ENCODE results near the gene PEA15.

PEA15 gene

DNA sequence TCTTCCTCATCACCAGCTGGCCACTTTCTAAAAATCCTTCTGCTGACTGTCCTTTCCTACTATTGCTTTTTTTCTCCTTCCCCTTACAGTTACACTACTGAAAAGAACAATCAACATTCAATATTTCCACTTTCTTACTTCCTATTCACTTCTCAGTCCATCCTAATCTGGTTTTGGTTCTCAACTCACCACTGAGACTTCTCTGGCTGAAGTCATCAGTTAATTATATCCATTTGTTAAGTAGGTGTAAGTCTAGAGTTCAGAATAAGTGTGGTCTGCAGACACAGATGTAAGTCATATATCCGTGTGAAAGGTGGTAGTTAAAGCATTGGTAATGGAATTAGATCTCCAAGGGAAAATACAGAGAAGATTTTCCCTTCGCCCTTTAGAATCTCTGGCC lies 21.4 kb downstream of the PEA15 start:
- no peak for DNase-seq (ENCODE audit: low read depth)
- no peak overlapping the region for H3K4me3 ChIP-seq (ENCODE audit: low read length)
- H3K9me3 ChIP-seq (ENCODE audit: control insufficient read depth, low read length): no peaks in the 10 kb centered on the region
- H3K4me1 ChIP-seq (ENCODE audit: control insufficient read depth, insufficient read depth, low read length): peaks cover 2% of the 10 kb centered on the region
- H3K9ac ChIP-seq (ENCODE audit: low read length): no peak overlapping the region
- H3K36me3 ChIP-seq (ENCODE audit: control insufficient read depth, insufficient read depth, low read length, severe bottlenecking): peaks cover 100% of the 10 kb centered on the region
- H3K27me3 ChIP-seq (replicated peaks; ENCODE audit: control insufficient read depth, insufficient read depth, low read length): no peaks in the 10 kb centered on the region

DNA sequence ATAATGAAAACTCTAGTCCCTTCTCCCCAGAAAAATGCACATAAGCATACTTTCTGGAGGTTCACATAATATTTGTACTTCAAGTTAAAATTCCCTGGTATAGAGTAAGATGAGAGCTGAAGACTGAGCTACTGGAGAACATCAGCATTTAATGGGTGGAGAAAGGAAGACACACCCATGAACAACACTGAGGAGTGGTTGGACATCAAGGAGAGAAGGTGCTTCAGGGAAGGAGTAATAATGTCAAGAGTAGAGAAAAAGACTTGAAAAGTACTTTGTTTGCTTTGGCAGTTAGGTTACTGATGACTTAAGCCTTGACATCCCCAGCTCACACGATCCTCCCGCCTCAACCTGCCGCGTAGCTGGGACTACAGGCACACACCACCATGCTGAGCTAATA lies 21.9 kb downstream of the PEA15 start:
- Histone ChIP-seq H3K4me1 (ENCODE audit: control insufficient read depth, insufficient read depth, low read length) (no peaks in the 10 kb centered on the region), H3K9me3 (ENCODE audit: control insufficient read depth, low read length) (no peaks in the 10 kb centered on the region), H3K36me3 (ENCODE audit: control insufficient read depth, insufficient read depth, low read length, severe bottlenecking) (peaks cover 100% of the 10 kb centered on the region), H3K9ac (ENCODE audit: low read length) (no peak overlapping the region), H3K27me3 (replicated peaks; ENCODE audit: control insufficient read depth, insufficient read depth, low read length) (no peaks in the 10 kb centered on the region), H3K4me3 (ENCODE audit: low read length) (no peak overlapping the region)
- DNase-seq (ENCODE audit: low read depth): no peak

GRCh38 chr1:160227561-160227960 lies 22.4 kb downstream of the PEA15 start:
- no peak for DNase-seq (ENCODE audit: low read depth)
- H3K9ac ChIP-seq (ENCODE audit: low read length): no peak overlapping the region
- H3K4me3 ChIP-seq (ENCODE audit: low read length): no peak overlapping the region
- H3K27me3 ChIP-seq (replicated peaks; ENCODE audit: control insufficient read depth, insufficient read depth, low read length): no peaks in the 10 kb centered on the region
- peaks cover 100% of the 10 kb centered on the region for H3K36me3 ChIP-seq (ENCODE audit: control insufficient read depth, insufficient read depth, low read length, severe bottlenecking)
- no peaks in the 10 kb centered on the region for H3K4me1 ChIP-seq (ENCODE audit: control insufficient read depth, insufficient read depth, low read length)
- H3K9me3 ChIP-seq (ENCODE audit: control insufficient read depth, low read length): no peaks in the 10 kb centered on the region

- Histone ChIP-seq H3K4me3 (ENCODE audit: low read length) (no peak overlapping the region), H3K4me1 (ENCODE audit: control insufficient read depth, insufficient read depth, low read length) (no peaks in the 10 kb centered on the region), H3K27me3 (replicated peaks; ENCODE audit: control insufficient read depth, insufficient read depth, low read length) (no peaks in the 10 kb centered on the region), H3K9ac (ENCODE audit: low read length) (no peak overlapping the region), H3K36me3 (ENCODE audit: control insufficient read depth, insufficient read depth, low read length, severe bottlenecking) (peaks cover 99% of the 10 kb centered on the region), H3K9me3 (ENCODE audit: control insufficient read depth, low read length) (no peaks in the 10 kb centered on the region)
- DNase-seq (ENCODE audit: low read depth): no peak
Measured at GRCh38 chr1:160228431-160228830, 23.2 kb downstream of the PEA15 start.

DNA sequence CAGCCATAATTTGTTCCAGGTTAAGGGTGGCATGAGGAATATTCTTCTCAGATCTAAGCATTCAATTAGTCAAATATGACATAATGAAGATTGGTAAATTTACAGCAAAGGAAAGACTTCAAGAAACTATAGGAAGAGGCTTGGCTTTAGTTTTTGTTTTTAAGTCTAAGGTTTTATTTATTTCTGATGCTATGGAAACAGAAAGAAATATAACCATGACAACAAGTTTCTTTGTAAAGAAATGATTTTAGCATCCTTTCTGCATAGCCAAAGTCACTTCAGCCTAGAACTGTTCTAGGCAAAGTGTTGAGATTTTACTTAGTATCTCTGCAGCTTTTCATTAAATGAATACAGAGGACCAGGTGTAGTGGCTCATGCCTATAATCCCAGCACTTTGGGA lies 27.7 kb downstream of the PEA15 start:
- H3K4me3 ChIP-seq (ENCODE audit: low read length): no peak overlapping the region
- no peaks in the 10 kb centered on the region for H3K27me3 ChIP-seq (replicated peaks; ENCODE audit: control insufficient read depth, insufficient read depth, low read length)
- no peak overlapping the region for H3K9ac ChIP-seq (ENCODE audit: low read length)
- DNase-seq (ENCODE audit: low read depth): no peak
- H3K4me1 ChIP-seq (ENCODE audit: control insufficient read depth, insufficient read depth, low read length): no peaks in the 10 kb centered on the region
- peaks cover 95% of the 10 kb centered on the region for H3K36me3 ChIP-seq (ENCODE audit: control insufficient read depth, insufficient read depth, low read length, severe bottlenecking)
- no peaks in the 10 kb centered on the region for H3K9me3 ChIP-seq (ENCODE audit: control insufficient read depth, low read length)

DNA sequence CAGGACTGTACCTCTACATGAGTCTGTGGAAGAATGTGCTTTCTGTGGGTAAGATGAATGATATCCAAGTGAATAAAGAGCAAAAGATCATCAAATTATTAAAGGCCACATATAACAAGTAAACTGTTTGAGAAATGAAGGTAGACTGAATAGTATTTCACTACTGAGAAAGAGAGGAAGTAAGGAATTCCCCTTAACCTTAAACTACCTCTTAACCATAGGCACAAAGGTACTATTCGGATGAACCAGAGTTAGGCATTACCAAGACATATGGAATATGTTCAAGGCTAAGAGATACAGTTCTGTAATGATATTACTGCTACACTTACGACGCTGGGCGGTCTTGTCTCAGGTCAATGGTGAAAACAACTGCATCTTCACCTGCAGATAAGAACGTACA lies 31.6 kb downstream of the PEA15 start:
- peaks cover 95% of the 10 kb centered on the region for H3K36me3 ChIP-seq (ENCODE audit: control insufficient read depth, insufficient read depth, low read length, severe bottlenecking)

DNA sequence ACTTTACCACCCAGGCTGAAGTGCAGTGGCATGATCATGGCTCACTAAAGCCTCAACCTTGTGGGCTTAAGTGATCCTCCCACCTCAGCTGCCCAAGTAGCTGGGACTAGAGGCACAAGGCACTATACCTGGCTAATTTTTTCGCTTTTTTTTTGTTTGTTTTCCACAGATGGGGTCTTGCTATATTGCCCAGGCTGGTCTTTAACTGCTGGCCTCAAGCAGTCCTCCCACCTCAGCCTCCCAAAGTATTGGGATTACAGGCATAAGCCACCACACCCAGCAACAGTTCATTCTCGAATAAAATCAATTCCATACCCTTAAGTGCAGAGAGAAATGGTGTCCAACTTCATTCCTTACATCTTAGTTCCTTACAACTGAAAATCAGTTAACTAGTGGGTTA lies 32.4 kb downstream of the PEA15 start:
- H3K36me3 ChIP-seq (ENCODE audit: control insufficient read depth, insufficient read depth, low read length, severe bottlenecking): peaks cover 95% of the 10 kb centered on the region
- no peaks in the 10 kb centered on the region for H3K4me1 ChIP-seq (ENCODE audit: control insufficient read depth, insufficient read depth, low read length)
- H3K4me3 ChIP-seq (ENCODE audit: low read length): no peak overlapping the region
- no peak for DNase-seq (ENCODE audit: low read depth)
- no peaks in the 10 kb centered on the region for H3K9me3 ChIP-seq (ENCODE audit: control insufficient read depth, low read length)
- no peaks in the 10 kb centered on the region for H3K27me3 ChIP-seq (replicated peaks; ENCODE audit: control insufficient read depth, insufficient read depth, low read length)
- H3K9ac ChIP-seq (ENCODE audit: low read length): no peak overlapping the region

More for the DNA sequence above, 31.6 kb downstream of the PEA15 start:
- Histone ChIP-seq H3K4me3 (ENCODE audit: low read length) (no peak overlapping the region), H3K9me3 (ENCODE audit: control insufficient read depth, low read length) (no peaks in the 10 kb centered on the region), H3K27me3 (replicated peaks; ENCODE audit: control insufficient read depth, insufficient read depth, low read length) (no peaks in the 10 kb centered on the region), H3K4me1 (ENCODE audit: control insufficient read depth, insufficient read depth, low read length) (no peaks in the 10 kb centered on the region), H3K9ac (ENCODE audit: low read length) (no peak overlapping the region)
- no peak for DNase-seq (ENCODE audit: low read depth)

DNA sequence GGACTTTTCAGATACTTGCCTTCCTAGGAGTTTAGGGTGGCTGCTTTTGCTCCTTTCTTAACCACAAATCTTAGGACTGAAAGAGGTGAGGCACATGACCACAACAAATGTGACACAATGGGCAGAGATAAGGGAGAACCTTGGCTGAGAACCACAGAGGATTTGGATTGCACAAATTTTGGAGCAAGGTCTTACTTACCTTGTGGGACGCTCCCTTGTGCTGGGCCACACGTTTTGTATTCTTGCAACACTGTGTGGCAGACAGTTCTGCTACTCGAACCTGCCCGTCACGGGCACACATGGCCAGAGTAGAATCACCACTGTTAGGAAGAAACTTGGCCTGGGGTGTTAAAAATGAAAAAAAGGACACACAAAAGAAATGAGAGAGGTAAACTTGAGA lies 33.2 kb downstream of the PEA15 start:
- Histone ChIP-seq H3K9me3 (ENCODE audit: control insufficient read depth, low read length) (no peaks in the 10 kb centered on the region), H3K27me3 (replicated peaks; ENCODE audit: control insufficient read depth, insufficient read depth, low read length) (no peaks in the 10 kb centered on the region), H3K4me3 (ENCODE audit: low read length) (no peak overlapping the region), H3K9ac (ENCODE audit: low read length) (no peak overlapping the region), H3K36me3 (ENCODE audit: control insufficient read depth, insufficient read depth, low read length, severe bottlenecking) (peaks cover 96% of the 10 kb centered on the region), H3K4me1 (ENCODE audit: control insufficient read depth, insufficient read depth, low read length) (no peaks in the 10 kb centered on the region)
- no peak for DNase-seq (ENCODE audit: low read depth)

DNA sequence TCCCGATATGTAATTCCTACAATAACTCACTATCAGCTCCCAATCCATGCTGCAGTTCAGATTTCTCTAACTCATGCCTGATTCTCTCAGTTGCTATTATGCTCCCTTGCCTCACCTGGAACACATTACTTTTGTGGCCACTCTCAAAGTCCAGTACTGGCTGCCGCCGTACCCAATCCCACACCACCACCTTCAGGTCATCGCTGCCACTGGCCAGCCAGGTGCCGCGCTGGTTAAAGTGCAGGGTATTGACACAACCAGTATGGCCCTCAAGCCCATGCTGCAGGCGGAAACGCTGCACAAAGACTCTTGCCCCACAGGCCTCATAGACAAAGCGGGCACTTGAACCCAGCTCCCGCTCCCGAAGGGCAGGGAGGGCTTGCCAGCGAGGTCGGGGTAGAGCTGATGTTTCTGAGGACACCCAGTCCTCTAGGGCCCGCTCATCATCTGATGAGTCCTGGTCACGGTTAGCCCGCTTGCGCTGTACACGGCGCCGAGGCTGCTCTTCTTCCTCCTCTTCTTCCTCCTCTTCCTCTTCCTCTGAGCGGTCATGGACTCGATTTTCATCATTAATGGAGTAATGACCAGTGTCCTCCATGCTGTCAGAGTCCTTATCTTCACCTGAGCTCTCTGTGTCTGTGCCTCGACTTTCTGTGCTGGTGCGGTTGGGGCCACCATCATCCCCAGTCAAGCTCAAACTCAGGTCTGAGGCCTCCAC lies 34.6 kb downstream of the PEA15 start:
- H3K9me3 ChIP-seq (ENCODE audit: control insufficient read depth, low read length): no peaks in the 10 kb centered on the region
- peaks cover 91% of the 10 kb centered on the region for H3K36me3 ChIP-seq (ENCODE audit: control insufficient read depth, insufficient read depth, low read length, severe bottlenecking)
- no peaks in the 10 kb centered on the region for H3K4me1 ChIP-seq (ENCODE audit: control insufficient read depth, insufficient read depth, low read length)
- H3K4me3 ChIP-seq (ENCODE audit: low read length): no peak overlapping the region
- no peak overlapping the region for H3K9ac ChIP-seq (ENCODE audit: low read length)
- no peak for DNase-seq (ENCODE audit: low read depth)
- no peaks in the 10 kb centered on the region for H3K27me3 ChIP-seq (replicated peaks; ENCODE audit: control insufficient read depth, insufficient read depth, low read length)

- Histone ChIP-seq H3K9ac (ENCODE audit: low read length) (no peak overlapping the region), H3K4me3 (ENCODE audit: low read length) (no peak overlapping the region), H3K4me1 (ENCODE audit: control insufficient read depth, insufficient read depth, low read length) (no peaks in the 10 kb centered on the region), H3K9me3 (ENCODE audit: control insufficient read depth, low read length) (no peaks in the 10 kb centered on the region), H3K36me3 (ENCODE audit: control insufficient read depth, insufficient read depth, low read length, severe bottlenecking) (peaks cover 57% of the 10 kb centered on the region), H3K27me3 (replicated peaks; ENCODE audit: control insufficient read depth, insufficient read depth, low read length) (no peaks in the 10 kb centered on the region)
- DNase-seq (ENCODE audit: low read depth): no peak
Measured at GRCh38 chr1:160243767-160244166, 38.6 kb downstream of the PEA15 start.

DNA sequence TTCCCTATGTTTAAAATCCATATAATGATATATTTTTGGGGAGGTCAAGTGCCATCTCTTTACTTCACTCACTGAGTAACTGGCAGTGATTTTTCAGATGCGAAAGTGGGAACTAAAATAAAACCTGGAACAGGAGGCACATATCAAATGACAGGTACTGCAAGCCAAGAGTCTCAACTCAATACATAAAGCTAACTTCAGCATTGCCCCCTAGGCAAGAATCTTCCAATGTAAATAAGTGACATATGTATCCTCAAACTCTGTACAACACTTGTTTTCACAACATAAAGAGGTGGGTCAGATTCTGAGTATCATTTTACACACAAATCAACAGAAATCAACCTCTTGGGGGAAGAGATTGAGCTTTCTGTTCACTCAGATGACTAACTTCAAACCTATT lies 39.0 kb downstream of the PEA15 start:
- Histone ChIP-seq H3K27me3 (replicated peaks; ENCODE audit: control insufficient read depth, insufficient read depth, low read length) (no peaks in the 10 kb centered on the region), H3K36me3 (ENCODE audit: control insufficient read depth, insufficient read depth, low read length, severe bottlenecking) (peaks cover 52% of the 10 kb centered on the region)
- peak; percentile 15 for DNase-seq (ENCODE audit: low read depth)

GRCh38 chr1:160245434-160245833 lies 40.2 kb downstream of the PEA15 start:
- no peaks in the 10 kb centered on the region for H3K27me3 ChIP-seq (replicated peaks; ENCODE audit: control insufficient read depth, insufficient read depth, low read length)
- peaks cover 3% of the 10 kb centered on the region for H3K4me1 ChIP-seq (ENCODE audit: control insufficient read depth, insufficient read depth, low read length)
- peaks cover 41% of the 10 kb centered on the region for H3K36me3 ChIP-seq (ENCODE audit: control insufficient read depth, insufficient read depth, low read length, severe bottlenecking)
- H3K9me3 ChIP-seq (ENCODE audit: control insufficient read depth, low read length): no peaks in the 10 kb centered on the region
- H3K9ac ChIP-seq (ENCODE audit: low read length): no peak overlapping the region
- H3K4me3 ChIP-seq (ENCODE audit: low read length): no peak overlapping the region
- no peak for DNase-seq (ENCODE audit: low read depth)

More for the DNA sequence above, 39.0 kb downstream of the PEA15 start:
- no peaks in the 10 kb centered on the region for H3K4me1 ChIP-seq (ENCODE audit: control insufficient read depth, insufficient read depth, low read length)
- H3K9ac ChIP-seq (ENCODE audit: low read length): no peak overlapping the region
- no peaks in the 10 kb centered on the region for H3K9me3 ChIP-seq (ENCODE audit: control insufficient read depth, low read length)
- H3K4me3 ChIP-seq (ENCODE audit: low read length): no peak overlapping the region
